HEK293 (cell line): ENCODE measurements around the gene HYAL4.

ENCODE experiments used
- CTCF ChIA-PET: fragments of 350-600 bp; formaldehyde crosslinking; extraction: SDS; loops from one replicate; lab custom pipeline; 2021; ENCODE audit warnings: antibody characterized with exemption; lab: Yijun Ruan, JAX
- POLR2A ChIA-PET: fragments of 300-600 bp; formaldehyde crosslinking; extraction: SDS; loops from one replicate; lab custom pipeline; 2020; ENCODE audit warnings: antibody characterized with exemption, inconsistent platforms; lab: Yijun Ruan, JAX
- H3K27ac ChIP-seq: fragments of 200-500 bp; sonication (Bioruptor generic); 2 replicates; pipeline ENCODE4 v1.5.1; 2014; ENCODE audit warnings: low read depth, low read length, control low read depth, inconsistent platforms; ENCODE audit errors: extremely low read depth
- H3K36me3 ChIP-seq, 2 experiments: fragments of 200-500 bp in 1 of 2; sonication (Bioruptor generic) in 1 of 2; 1 replicate in 1 of 2; 2 replicates in 1 of 2; pipeline ENCODE4 v1.5.1; 2014 to 2017; ENCODE audit warnings: inconsistent platforms in 2 of 2, low read length in 2 of 2; ENCODE audit not compliant: control insufficient read depth in 2 of 2, insufficient read depth in 1 of 2
- H3K4me1 ChIP-seq: fragments of 200-500 bp; sonication (Bioruptor generic); 2 replicates; pipeline ENCODE4 v1.5.1; 2014; ENCODE audit warnings: mild to moderate bottlenecking, low read length, inconsistent platforms; ENCODE audit not compliant: control insufficient read depth, insufficient read depth
- H3K4me3 ChIP-seq: 2 replicates; pipeline ENCODE4 v1.5.1; 2011; ENCODE audit warnings: low read depth, mild to moderate bottlenecking, control low read depth, low read length, moderate library complexity
- H3K9me3 ChIP-seq: fragments of 200-500 bp; sonication (Bioruptor generic); 2 replicates; pipeline ENCODE4 v1.5.1; 2014; ENCODE audit warnings: low read depth, low read length, inconsistent platforms; ENCODE audit not compliant: control insufficient read depth, insufficient read depth
- FEZF1 ChIP-seq: fragments of 450-650 bp; formaldehyde crosslinking; IDR thresholded peaks from 2 replicates; pipeline ENCODE4 v1.5.1; 2016; ENCODE audit warnings: missing biosample characterization, missing genetic modification characterization
- GLIS1 ChIP-seq: fragments of 450-650 bp; formaldehyde crosslinking; IDR thresholded peaks from 2 replicates; pipeline ENCODE4 v1.5.1; 2016; ENCODE audit warnings: missing biosample characterization, missing genetic modification characterization
- HIC1 ChIP-seq: fragments of 450-650 bp; formaldehyde crosslinking; IDR thresholded peaks from 2 replicates; pipeline ENCODE4 v1.5.1; 2016; ENCODE audit warnings: missing biosample characterization, missing genetic modification characterization
- HOXD13 ChIP-seq: sonication (generic); formaldehyde crosslinking; IDR thresholded peaks from 2 replicates; pipeline ENCODE4 v1.8.0; 2022; ENCODE audit warnings: missing genetic modification reagents, borderline replicate concordance
- KLF8 ChIP-seq: fragments of 450-650 bp; formaldehyde crosslinking; IDR thresholded peaks from 2 replicates; pipeline ENCODE4 v1.5.1; 2016; ENCODE audit warnings: missing biosample characterization, missing genetic modification characterization
- MZF1 ChIP-seq: fragments of 450-650 bp; formaldehyde crosslinking; IDR thresholded peaks from 2 replicates; pipeline ENCODE4 v1.5.1; 2017; ENCODE audit warnings: missing biosample characterization, missing genetic modification characterization, borderline replicate concordance
- SALL2 ChIP-seq: fragments of 450-650 bp; formaldehyde crosslinking; IDR thresholded peaks from 2 replicates; pipeline ENCODE4 v1.5.0; 2017; ENCODE audit warnings: missing biosample characterization, mild to moderate bottlenecking, missing genetic modification characterization, borderline replicate concordance
- SP7 ChIP-seq: fragments of 450-650 bp; formaldehyde crosslinking; IDR thresholded peaks from 2 replicates; pipeline ENCODE4 v1.5.1; 2016; ENCODE audit warnings: missing biosample characterization, missing genetic modification characterization
- ZFP69B ChIP-seq: fragments of 450-650 bp; formaldehyde crosslinking; IDR thresholded peaks from 2 replicates; pipeline ENCODE4 v1.5.1; 2016; ENCODE audit warnings: missing biosample characterization, missing genetic modification characterization
- ZNF157 ChIP-seq: fragments of 450-650 bp; formaldehyde crosslinking; IDR thresholded peaks from 2 replicates; pipeline ENCODE4 v1.5.1; 2016; ENCODE audit warnings: missing biosample characterization, missing genetic modification characterization
- ZNF2 ChIP-seq: fragments of 450-650 bp; formaldehyde crosslinking; IDR thresholded peaks from 2 replicates; pipeline ENCODE4 v1.5.1; 2016; ENCODE audit warnings: missing biosample characterization, missing genetic modification characterization
- ZNF223 ChIP-seq: fragments of 450-650 bp; formaldehyde crosslinking; IDR thresholded peaks from 2 replicates; pipeline ENCODE4 v1.5.1; 2016; ENCODE audit warnings: missing biosample characterization, missing genetic modification characterization
- ZNF24 ChIP-seq: fragments of 450-650 bp; formaldehyde crosslinking; IDR thresholded peaks from 2 replicates; pipeline ENCODE4 v1.5.1; 2016; ENCODE audit warnings: missing biosample characterization, missing genetic modification characterization
- ZNF274 ChIP-seq, 2 experiments: fragments of 200-500 bp in 1 of 2; fragments of 450-650 bp in 1 of 2; sonication (Bioruptor generic) in 1 of 2; formaldehyde crosslinking in 1 of 2; IDR thresholded peaks; 2 replicates each; pipeline versions ENCODE4 v1.5.1 to v1.6.1; 2014 to 2016; ENCODE audit warnings: borderline replicate concordance in 1 of 2, inconsistent platforms in 1 of 2, low read length in 1 of 2, missing biosample characterization in 1 of 2, missing genetic modification characterization in 1 of 2
- ZNF302 ChIP-seq: fragments of 450-650 bp; formaldehyde crosslinking; IDR thresholded peaks from 2 replicates; pipeline ENCODE4 v1.5.1; 2016; ENCODE audit warnings: missing biosample characterization, missing genetic modification characterization, low read depth
- ZNF394 ChIP-seq: fragments of 450-650 bp; formaldehyde crosslinking; IDR thresholded peaks from 2 replicates; pipeline ENCODE4 v1.5.1; 2016; ENCODE audit warnings: missing biosample characterization, missing genetic modification characterization, mild to moderate bottlenecking, moderate library complexity, borderline replicate concordance
- ZNF596 ChIP-seq: fragments of 450-650 bp; IDR thresholded peaks from 2 replicates; pipeline ENCODE4 v1.5.0; 2018; ENCODE audit warnings: missing biosample characterization, mild to moderate bottlenecking, missing genetic modification characterization, moderate library complexity
- ZNF600 ChIP-seq: fragments of 450-650 bp; formaldehyde crosslinking; IDR thresholded peaks from 2 replicates; pipeline ENCODE4 v1.5.1; 2016; ENCODE audit warnings: missing biosample characterization, missing genetic modification characterization
- ZNF629 ChIP-seq: fragments of 450-650 bp; formaldehyde crosslinking; IDR thresholded peaks from 2 replicates; pipeline ENCODE4 v1.5.1; 2017; ENCODE audit warnings: missing biosample characterization, missing genetic modification characterization
- ZNF704 ChIP-seq: fragments of 450-650 bp; formaldehyde crosslinking; IDR thresholded peaks from 2 replicates; pipeline ENCODE4 v1.5.1; 2016; ENCODE audit warnings: missing biosample characterization, missing genetic modification characterization
- ZNF785 ChIP-seq: fragments of 450-650 bp; formaldehyde crosslinking; IDR thresholded peaks from 2 replicates; pipeline ENCODE4 v1.5.1; 2016; ENCODE audit warnings: missing biosample characterization, missing genetic modification characterization
- ZNF791 ChIP-seq: fragments of 450-650 bp; formaldehyde crosslinking; IDR thresholded peaks from 2 replicates; pipeline ENCODE4 v1.5.1; 2016; ENCODE audit warnings: missing biosample characterization, missing genetic modification characterization
- ZNF830 ChIP-seq: fragments of 450-650 bp; IDR thresholded peaks from 2 replicates; pipeline ENCODE4 v1.5.0; 2018; ENCODE audit warnings: missing biosample characterization, missing genetic modification characterization, low read depth, mild to moderate bottlenecking, moderate library complexity
- ZSCAN4 ChIP-seq: fragments of 450-650 bp; formaldehyde crosslinking; IDR thresholded peaks from 2 replicates; pipeline ENCODE4 v1.5.1; 2017; ENCODE audit warnings: missing biosample characterization, missing genetic modification characterization
- TF ChIP-seq, protein P1 (sequence below): fragments of 450-650 bp; formaldehyde crosslinking; IDR thresholded peaks from 2 replicates; pipeline ENCODE4 v1.5.0; 2017; ENCODE audit warnings: missing biosample characterization, missing genetic modification characterization, borderline replicate concordance
- TF ChIP-seq, protein P2 (sequence below): fragments of 450-650 bp; formaldehyde crosslinking; IDR thresholded peaks from 2 replicates; pipeline ENCODE4 v1.5.1; 2016; ENCODE audit warnings: missing biosample characterization, missing genetic modification characterization, low read depth

Gene HYAL4

GRCh38 chr7:123821320-123821719 is 23.6 kb upstream of the HYAL4 start:
- Histone ChIP-seq H3K9me3 (no peaks in the 10 kb centered on the region), H3K27ac (no peak overlapping the region), H3K36me3 (no peaks in the 10 kb centered on the region), H3K4me3 (no peak overlapping the region), H3K4me1 (no peaks in the 10 kb centered on the region; the same call in 1 of the 2 replicates)
- CTCF ChIA-PET: interaction anchor here (1.8 kb wide), 1 partner anchor 23 kb away, joined by 4 read pairs; no protein-coding TSS in a partner anchor
- TF ChIP-seq HIC1 (tag by site-specific recombination) (no peak), ZNF394 (tag by site-specific recombination) (no peak), ZNF274 (IDR thresholded peaks at IDR 0.05; ENCODE audit: low read length) (no peak), ZNF274 (tag by site-specific recombination; IDR thresholded peaks at IDR 0.05; ENCODE audit: borderline replicate concordance) (no peak), ZFP69B (tag by site-specific recombination) (no peak), SP7 (tag by site-specific recombination) (no peak), FEZF1 (tag by site-specific recombination) (no peak), ZNF830 (no peak), ZNF704 (tag by site-specific recombination) (no peak), ZNF596 (tag by site-specific recombination) (no peak), ZNF600 (no peak)
- TF ChIP-seq, protein P1, sequence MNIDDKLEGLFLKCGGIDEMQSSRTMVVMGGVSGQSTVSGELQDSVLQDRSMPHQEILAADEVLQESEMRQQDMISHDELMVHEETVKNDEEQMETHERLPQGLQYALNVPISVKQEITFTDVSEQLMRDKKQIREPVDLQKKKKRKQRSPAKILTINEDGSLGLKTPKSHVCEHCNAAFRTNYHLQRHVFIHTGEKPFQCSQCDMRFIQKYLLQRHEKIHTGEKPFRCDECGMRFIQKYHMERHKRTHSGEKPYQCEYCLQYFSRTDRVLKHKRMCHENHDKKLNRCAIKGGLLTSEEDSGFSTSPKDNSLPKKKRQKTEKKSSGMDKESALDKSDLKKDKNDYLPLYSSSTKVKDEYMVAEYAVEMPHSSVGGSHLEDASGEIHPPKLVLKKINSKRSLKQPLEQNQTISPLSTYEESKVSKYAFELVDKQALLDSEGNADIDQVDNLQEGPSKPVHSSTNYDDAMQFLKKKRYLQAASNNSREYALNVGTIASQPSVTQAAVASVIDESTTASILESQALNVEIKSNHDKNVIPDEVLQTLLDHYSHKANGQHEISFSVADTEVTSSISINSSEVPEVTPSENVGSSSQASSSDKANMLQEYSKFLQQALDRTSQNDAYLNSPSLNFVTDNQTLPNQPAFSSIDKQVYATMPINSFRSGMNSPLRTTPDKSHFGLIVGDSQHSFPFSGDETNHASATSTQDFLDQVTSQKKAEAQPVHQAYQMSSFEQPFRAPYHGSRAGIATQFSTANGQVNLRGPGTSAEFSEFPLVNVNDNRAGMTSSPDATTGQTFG (tag by site-specific recombination): no peak
- TF ChIP-seq, protein P2, sequence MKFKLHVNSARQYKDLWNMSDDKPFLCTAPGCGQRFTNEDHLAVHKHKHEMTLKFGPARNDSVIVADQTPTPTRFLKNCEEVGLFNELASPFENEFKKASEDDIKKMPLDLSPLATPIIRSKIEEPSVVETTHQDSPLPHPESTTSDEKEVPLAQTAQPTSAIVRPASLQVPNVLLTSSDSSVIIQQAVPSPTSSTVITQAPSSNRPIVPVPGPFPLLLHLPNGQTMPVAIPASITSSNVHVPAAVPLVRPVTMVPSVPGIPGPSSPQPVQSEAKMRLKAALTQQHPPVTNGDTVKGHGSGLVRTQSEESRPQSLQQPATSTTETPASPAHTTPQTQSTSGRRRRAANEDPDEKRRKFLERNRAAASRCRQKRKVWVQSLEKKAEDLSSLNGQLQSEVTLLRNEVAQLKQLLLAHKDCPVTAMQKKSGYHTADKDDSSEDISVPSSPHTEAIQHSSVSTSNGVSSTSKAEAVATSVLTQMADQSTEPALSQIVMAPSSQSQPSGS: no peak
- POLR2A ChIA-PET: no interaction called here

GRCh38 chr7:123823898-123824753 is 20.8 kb upstream of the HYAL4 start:
- ChIA-PET POLR2A (interaction anchor here (0.6 kb wide), 1 partner anchor 77 kb away, joined by 3 read pairs; no protein-coding TSS in a partner anchor), CTCF (interaction anchor here (0.6 to 1.9 kb wide), 4 partner anchors 27 to 202 kb away, joined by 3 to 4 read pairs (median 4); no protein-coding TSS in a partner anchor)
- Histone ChIP-seq H3K4me1 (no peaks in the 10 kb centered on the region; the same call in 1 of the 2 replicates), H3K9me3 (no peaks in the 10 kb centered on the region), H3K36me3 (no peaks in the 10 kb centered on the region), H3K4me3 (no peak overlapping the region), H3K27ac (no peak overlapping the region)
- TF ChIP-seq KLF8 (tag by site-specific recombination) (no peak), ZNF302 (tag by site-specific recombination) (no peak), ZNF785 (tag by site-specific recombination) (no peak), ZNF2 (tag by site-specific recombination) (no peak), ZSCAN4 (tag by site-specific recombination) (no peak), ZNF223 (tag by site-specific recombination) (no peak), ZNF157 (tag by site-specific recombination) (no peak), ZNF24 (no peak), ZNF791 (no peak), SALL2 (tag by site-specific recombination) (no peak), MZF1 (tag by site-specific recombination) (no peak), ZNF629 (tag by site-specific recombination) (no peak), GLIS1 (tag by site-specific recombination) (no peak), HOXD13 (CRISPR knock-in tag) (no peak)
